ENCODE results near the gene SLC9A8.
"Not testable (repeated sequence)": the region's sequence is repeated elsewhere in the genome, so short reads cannot be mapped to it uniquely, and the experiment has no call there.

Gene SLC9A8

DNA sequence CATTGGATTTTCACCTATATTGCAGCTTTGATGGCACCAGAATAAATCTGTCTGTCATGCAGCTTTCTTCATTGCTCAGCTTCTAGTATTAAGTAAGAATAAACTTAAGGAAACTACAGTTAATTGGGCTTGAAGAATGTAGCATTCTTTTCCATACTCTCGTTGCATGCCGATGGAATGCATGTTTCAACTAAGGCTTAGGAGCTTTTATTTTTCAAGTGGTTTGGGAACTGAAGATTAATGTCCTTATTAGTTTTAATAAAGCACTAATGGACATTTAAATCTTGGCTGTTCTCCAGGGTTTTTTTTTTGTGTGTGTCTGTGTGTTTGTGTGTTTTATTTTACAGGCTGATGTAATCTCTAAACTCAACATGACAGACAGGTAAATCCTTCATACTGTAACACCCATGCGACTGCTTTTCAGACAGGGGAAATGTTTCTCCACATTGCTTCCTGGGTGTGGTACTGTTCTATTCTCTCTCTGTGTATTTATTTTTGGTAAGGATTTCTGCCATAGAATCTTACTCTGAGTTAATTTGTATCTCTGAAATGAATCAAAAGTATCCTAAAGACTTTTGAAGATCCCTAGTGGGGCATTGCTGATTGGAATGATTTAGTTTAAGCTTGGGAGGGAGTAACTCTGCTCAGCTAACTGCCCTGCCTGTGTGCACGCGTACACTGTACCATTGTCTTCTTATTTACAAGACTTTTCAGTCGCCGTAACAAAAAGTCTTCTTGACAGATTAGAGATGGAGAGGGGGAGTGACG is 38.0 kb downstream of the SLC9A8 start:
- DNase-seq (ENCODE audit: low read depth) = no peak

- DNase-seq (ENCODE audit: low read depth) = no peak
Measured at GRCh38 chr20:49851231-49851705, 38.6 kb downstream of the SLC9A8 start.

- no peak for DNase-seq (ENCODE audit: low read depth)
Measured at GRCh38 chr20:49851991-49852390, 39.4 kb downstream of the SLC9A8 start.

DNA sequence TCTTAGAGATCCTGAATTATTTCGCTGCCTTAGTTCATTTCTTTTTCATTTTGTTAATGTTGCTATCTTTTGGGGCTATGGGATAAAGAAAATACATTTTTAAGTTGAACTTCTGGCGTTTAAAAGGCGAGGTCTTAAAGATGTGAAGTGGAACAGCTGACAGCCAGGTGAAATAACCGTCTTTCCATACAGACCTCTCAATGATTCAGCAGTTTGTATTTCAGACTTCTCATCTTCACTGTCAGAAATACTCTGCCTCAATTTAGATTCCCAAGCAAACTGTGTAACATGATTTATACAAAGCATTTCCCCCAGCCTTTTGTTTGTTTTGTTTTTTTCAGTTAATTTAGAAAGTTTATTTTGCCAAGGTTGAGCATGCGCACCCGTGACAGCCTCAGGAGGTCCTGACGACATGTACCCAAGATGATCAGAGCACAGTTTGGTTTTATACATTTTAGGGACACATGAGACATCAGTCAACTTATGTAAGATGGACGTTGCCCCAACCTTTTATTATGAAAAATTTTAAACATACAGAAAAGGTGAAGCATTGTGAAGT is 40.0 kb downstream of the SLC9A8 start:
- DNase-seq (ENCODE audit: low read depth) = no peak

- no peak for DNase-seq (ENCODE audit: low read depth)
Measured at GRCh38 chr20:49853640-49854039, 41.0 kb downstream of the SLC9A8 start.

- no peak for DNase-seq (ENCODE audit: low read depth)
Measured at GRCh38 chr20:49854190-49854875, 41.7 kb downstream of the SLC9A8 start.

DNA sequence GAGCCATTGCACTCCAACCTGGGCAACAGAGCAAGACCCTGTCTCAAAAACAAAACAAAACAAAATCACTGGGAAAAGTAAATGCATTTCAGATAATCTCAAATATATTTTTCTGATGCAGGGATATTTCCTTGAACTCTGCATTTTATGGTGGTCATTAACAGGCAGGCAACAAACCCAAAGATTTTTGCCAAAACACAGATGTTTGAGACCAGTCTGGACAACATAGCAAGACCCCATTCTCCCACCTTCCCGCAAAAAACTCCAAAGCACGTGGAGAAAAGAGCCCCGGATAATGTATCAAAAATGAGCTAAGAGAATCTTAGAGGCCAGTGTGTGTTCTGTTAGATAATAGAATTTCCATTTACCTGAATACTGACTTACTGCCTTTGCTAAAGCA is 44.3 kb downstream of the SLC9A8 start:
- no peak for DNase-seq (ENCODE audit: low read depth)

DNA sequence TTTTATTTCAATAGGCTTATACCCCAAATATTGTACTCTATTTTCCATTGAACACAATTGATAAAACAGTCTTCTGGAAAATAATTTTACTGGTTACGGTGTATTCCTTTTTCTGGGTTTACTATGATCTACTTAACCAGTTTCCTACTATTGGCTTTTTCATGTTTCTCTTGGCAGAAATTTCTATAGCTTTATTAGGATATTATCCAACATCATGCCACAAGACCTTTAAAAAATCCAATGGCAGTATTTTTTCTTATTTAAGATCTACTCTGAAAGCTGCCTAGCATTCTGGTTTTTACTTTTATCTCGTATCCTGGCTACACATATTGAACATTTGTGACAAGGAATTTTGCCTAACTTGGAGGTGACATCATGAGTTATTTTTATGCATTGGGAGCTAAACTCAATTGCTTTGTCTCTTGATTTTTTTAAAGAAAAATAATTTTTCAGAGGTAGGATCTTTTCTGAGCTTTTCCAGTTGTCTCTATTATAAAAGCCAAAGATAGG is 45.5 kb downstream of the SLC9A8 start:
- no peak for DNase-seq (ENCODE audit: low read depth)

- DNase-seq (ENCODE audit: low read depth) = no peak
Measured at GRCh38 chr20:49859011-49859410, 46.4 kb downstream of the SLC9A8 start.

- no peak for DNase-seq (ENCODE audit: low read depth)
Measured at GRCh38 chr20:49859807-49860206, 47.2 kb downstream of the SLC9A8 start.

DNA sequence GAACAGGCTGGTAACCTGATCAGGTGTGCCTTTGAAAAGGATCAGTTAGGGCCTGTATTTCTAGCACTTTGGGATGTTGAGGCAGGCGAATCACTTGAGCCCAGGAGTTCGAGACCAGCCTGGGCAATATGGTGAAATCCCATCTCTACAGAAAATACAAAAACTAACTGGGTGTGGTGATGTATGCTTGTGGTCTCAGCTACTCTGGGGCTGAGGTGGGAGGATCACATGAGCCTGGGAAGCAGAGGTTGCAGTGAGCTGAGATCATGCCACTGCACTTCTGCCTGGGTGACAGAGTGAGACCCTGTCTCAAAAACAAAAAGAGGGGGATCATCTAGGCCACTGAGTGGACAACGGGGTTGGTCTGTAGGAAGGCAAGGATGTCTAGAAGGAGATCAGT is 48.6 kb downstream of the SLC9A8 start:
- DNase-seq (ENCODE audit: low read depth) = not testable (repeated sequence)

GRCh38 chr20:49862607-49863200 is 50.1 kb downstream of the SLC9A8 start:
- DNase-seq (ENCODE audit: low read depth) = no peak

DNA sequence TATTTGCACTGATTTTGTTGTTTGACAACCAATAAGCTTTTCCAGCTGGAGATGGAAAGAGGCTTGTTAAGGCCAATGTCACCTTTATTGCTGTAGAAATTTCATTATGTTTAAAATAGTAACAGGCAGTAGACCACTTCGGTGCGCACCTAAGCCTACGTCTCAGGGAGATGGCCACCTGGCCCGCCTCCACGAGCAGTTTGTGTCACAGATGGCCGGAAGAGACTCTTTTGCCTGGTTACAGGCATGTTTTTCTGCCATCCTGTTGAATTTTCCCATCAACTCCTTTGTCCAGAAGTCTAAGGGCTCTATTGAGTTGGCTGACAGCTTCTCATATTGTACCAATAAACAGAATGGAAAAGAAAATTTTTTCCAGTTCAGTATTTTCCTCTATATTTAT is 51.0 kb downstream of the SLC9A8 start:
- DNase-seq (ENCODE audit: low read depth) = no peak

GRCh38 chr20:49865559-49865958 is 52.9 kb downstream of the SLC9A8 start:
- no peak for DNase-seq (ENCODE audit: low read depth)

GRCh38 chr20:49866051-49866450 is 53.4 kb downstream of the SLC9A8 start:
- no peak for DNase-seq (ENCODE audit: low read depth)

- no peak for DNase-seq (ENCODE audit: low read depth)
Measured at GRCh38 chr20:49867453-49868215, 55.0 kb downstream of the SLC9A8 start.

DNA sequence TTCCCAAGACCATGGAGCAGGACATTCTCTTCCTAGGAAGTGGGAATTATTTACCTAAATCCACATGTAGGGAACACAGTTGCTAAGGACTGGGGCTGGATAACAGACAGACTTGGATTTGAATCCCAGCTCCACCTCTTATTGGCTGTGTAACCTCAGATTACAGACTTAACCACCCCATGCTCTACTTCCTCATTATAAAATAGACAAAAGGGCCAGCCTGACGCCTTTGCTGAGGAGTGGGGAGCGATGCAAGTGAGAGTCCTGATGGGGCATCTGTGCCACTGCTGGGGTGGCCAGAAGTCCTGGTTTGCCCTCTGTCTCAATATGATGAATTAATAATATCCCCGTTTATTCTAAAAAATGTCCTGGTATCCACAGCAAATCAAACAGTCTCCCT is 55.9 kb downstream of the SLC9A8 start:
- DNase-seq (ENCODE audit: low read depth) = no peak

DNA sequence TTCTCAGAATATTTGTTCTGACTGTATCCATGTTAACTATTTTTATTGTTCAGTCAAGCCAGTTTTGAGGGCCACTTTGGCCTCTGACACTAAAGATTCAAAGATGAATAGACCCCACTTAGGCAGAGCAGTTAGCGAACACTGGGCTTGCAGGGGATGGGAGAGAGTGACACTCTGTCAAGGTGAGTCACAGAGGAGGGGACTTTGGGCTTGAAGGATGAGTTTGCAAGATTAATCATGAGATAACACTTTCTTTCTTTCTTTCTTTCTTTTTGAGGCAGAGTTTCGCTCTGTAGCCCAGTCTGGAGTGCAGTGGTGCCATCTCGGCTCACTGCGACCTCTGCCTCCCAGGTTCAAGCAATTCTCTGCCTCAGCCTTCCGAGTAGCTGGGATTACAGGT is 56.3 kb downstream of the SLC9A8 start:
- no peak for DNase-seq (ENCODE audit: low read depth)

DNA sequence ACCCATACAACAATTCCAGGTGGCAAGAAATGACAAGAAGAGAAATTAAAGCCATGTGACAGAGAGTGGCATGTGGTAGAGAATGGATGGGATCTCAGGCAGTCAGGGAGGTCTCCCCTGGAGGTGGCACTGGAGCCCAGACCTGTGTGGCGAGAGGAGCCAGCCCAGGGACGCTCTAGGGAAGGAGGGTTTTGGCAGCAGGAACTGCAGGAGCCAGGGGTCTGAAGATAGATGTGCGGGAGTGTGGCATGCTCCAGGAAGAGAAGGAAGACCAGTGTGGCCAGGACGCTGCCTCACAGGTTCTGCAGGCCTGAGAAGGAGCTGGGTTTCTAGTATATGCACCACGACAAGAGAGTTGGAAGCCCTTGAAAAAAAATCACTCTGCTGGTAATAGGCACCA is 57.6 kb downstream of the SLC9A8 start:
- DNase-seq (ENCODE audit: low read depth) = no peak

- DNase-seq (ENCODE audit: low read depth) = no peak
Measured at GRCh38 chr20:49871391-49871948, 58.8 kb downstream of the SLC9A8 start.

- DNase-seq (ENCODE audit: low read depth) = no peak
Measured at GRCh38 chr20:49872056-49872455, 59.4 kb downstream of the SLC9A8 start.

- DNase-seq (ENCODE audit: low read depth) = no peak
Measured at GRCh38 chr20:49874696-49875095, 62.1 kb downstream of the SLC9A8 start.

All from T-helper 22 cell (primary cell).